GM12801 (cell line): ENCODE measurements around the gene PRPF8.

Experiments used
- TF ChIP-seq, protein P1 (sequence below): IDR thresholded peaks from one replicate; pipeline ENCODE4 v1.5.1; 2011; ENCODE audit warnings: control low read depth; ENCODE audit not compliant: insufficient read length; ENCODE audit errors: extremely low read depth

PRPF8 gene

DNA sequence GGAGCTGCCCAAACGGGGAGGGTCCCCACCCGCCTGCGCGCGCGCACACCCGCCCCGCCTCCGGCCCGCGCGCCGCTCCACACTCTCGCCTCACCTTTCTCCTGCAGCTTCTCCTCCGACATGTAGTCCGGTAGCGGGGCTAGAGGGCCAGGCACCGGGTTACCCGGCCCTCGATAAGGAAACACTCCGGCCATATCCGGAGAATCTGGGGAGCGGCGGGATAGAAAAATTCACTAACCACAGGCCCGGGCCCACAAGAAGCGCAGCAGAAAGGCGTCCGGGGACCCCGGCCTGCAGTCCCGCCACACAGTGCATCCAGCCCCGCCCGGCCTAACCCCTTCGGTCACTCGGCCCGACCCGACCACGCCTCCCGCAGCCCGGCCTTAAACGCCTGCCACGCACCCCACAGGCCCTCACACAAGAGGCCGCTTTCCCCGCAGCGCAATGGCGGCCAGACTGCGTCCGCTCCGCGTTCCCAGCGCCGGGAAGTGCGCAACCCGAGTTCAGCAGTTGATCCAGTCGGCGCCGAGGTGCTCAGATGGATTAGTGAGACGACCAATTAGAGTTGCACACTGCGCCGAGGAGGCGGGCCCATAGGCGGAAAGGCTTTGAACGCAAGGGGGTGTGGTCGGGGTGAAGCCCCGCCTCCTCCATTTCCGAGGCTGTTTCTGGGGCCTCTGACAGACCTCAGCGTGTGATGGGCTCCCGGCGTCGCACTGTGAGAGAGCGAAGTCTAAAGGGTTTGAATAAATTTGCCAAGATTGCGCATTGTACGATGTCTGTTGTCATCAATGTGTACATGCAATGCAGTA is at the start of gene PRPF8:
TSS of gene PRPF8 (minus strand) at position 490 of the 812 bp plus-strand sequence. CDS start at position 194, 296 bp downstream.
- TF ChIP-seq, protein P1, sequence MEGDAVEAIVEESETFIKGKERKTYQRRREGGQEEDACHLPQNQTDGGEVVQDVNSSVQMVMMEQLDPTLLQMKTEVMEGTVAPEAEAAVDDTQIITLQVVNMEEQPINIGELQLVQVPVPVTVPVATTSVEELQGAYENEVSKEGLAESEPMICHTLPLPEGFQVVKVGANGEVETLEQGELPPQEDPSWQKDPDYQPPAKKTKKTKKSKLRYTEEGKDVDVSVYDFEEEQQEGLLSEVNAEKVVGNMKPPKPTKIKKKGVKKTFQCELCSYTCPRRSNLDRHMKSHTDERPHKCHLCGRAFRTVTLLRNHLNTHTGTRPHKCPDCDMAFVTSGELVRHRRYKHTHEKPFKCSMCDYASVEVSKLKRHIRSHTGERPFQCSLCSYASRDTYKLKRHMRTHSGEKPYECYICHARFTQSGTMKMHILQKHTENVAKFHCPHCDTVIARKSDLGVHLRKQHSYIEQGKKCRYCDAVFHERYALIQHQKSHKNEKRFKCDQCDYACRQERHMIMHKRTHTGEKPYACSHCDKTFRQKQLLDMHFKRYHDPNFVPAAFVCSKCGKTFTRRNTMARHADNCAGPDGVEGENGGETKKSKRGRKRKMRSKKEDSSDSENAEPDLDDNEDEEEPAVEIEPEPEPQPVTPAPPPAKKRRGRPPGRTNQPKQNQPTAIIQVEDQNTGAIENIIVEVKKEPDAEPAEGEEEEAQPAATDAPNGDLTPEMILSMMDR, result no peak

DNA sequence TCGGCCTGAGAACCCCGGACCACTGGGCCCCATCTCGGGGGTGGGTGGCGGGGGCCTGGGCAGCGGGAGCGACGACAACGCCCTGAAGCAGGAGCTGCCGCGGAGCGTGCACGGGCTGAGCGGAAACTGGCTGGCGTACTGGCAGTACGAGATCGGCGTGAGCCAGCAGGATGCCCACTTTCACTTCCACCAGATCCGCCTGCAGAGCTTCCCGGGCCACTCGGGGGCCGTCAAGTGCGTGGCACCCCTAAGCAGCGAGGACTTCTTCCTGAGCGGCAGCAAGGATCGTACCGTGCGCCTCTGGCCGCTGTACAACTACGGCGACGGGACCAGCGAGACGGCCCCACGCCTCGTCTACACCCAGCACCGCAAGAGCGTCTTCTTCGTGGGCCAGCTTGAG is 49.1 kb upstream of the PRPF8 start:
- TF ChIP-seq, protein P1, result no peak

DNA sequence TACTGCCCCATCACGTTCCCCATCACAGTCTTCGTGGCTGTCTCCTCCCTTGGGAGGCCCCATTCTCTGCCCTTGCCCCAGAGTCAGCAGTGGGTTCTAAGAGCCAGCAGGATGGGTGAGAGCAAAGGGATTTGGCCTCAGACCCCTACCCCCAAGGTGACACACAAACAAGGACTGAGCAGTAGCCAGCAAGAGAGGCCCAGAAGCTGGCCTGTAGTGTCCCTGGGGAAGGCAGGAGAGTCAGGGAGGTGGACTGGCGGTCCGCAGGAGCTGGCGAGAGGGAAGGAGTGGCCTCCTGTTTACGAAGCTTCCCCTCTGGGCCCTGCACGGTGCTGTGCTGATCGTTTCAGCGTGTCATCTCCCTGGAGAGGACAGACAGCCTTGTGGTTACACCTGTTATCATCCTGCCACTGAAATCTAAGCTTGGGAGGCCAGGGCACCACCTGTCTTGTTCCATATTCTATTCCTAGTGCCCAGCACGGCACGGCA is 48.2 kb upstream of the PRPF8 start:
- TF ChIP-seq, protein P1, result no peak

- TF ChIP-seq, protein P1, result no peak
These were observed 47.7 kb upstream of the PRPF8 start for GRCh38 chr17:1732241-1732832.

DNA sequence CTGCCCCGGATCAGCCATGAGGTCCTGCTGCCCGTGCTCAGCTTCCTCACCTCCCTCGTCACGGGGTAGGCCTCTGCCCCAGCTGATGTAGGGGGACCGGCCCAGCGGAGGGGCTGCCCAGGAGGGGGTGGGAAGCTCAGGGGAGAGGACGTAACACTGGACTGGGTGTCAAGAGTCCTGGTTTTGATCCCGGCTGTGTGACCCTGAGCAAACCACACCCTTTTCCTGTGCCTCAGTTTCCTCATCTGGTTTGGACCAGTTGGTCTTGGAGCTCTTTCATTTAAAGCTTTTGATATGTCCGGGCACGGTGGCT is 46.5 kb upstream of the PRPF8 start:
- TF ChIP-seq, protein P1, result no peak

DNA sequence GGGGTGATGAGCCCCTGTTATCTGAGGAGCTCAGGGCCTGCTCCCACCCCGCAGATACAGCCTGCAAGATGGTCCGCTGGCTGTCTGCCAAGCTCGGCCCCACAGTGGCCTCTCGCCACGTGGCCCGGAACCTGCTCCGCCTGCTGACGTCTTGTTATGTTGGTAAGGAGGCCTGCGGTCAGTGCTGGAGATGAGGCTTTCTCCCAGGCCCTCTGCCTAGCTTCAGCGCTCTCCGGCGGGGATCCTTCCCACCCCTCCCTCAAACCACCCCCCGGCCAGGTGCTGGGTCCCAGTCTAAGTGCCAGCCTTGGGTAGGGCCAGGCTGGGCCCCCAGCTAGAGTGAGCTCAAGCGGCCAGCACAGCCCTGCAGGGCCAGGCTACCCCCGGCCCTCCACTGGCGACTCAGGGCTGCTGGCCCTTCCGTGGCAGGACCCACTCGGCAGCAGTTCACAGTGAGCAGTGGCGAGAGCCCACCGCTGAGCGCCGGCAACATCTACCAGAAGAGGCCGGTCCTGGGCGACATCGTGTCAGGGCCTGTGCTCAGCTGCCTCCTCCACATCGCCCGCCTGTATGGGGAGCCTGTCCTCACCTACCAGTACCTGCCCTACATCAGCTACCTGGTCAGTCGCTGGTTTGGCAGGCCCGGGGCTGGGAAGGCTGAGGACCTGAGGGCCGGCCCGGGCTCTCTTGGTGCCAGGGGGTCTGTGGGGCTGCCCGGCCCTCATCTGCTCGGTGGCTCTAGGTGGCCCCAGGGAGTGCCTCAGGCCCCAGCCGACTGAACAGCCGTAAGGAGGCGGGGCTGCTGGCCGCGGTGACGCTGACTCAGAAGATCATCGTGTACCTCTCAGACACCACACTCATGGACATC is 45.9 kb upstream of the PRPF8 start:
- TF ChIP-seq, protein P1, result no peak

DNA sequence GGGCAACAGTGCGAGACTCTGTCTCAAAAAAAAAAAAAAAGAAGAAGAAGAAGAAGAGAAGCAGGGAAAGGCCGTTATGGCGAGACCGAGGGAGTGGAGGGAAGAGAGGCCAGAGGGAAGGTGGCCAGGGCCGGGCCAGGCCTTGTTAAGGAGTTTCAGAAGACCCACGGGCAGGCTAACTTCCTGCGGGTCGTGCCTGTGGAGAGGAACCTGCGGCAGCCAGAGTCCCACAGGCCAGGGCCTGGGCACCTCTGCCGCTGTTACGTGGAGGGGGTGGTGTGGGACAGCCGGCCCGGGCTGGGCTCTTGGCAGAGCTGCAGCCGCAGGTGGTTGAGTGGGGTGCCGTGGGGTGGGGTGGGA is 45.3 kb upstream of the PRPF8 start:
- TF ChIP-seq, protein P1, result no peak
